Bronchial epithelial cell (primary cell): ENCODE measurements around the gene SPTAN1. TPM values are rescaled to one million over a fixed set of nuclear protein-coding genes. Genes with fewer than 3 reads are reported as not detected.

Source experiments
- DNase-seq: peaks from one replicate; pipeline ENCODE4 v3.0.0-alpha.2; 2010; ENCODE audit warnings: low read depth
- FAIRE-seq: peaks from 2 replicates; lab custom pipeline; 2011; peaks lifted over from hg19 to GRCh38; lab: Jason Lieb, UNC
- H3K27me3 ChIP-seq: 2 replicates; pipeline ENCODE4 v1.5.1; 2011; ENCODE audit warnings: low read length; ENCODE audit not compliant: control insufficient read depth, insufficient read depth
- H3K36me3 ChIP-seq: 2 replicates; pipeline ENCODE4 v1.5.1; 2011; ENCODE audit warnings: low read length; ENCODE audit not compliant: control insufficient read depth, insufficient read depth
- H3K4me3 ChIP-seq: 2 replicates; pipeline ENCODE4 v1.5.1; 2011; ENCODE audit warnings: mild to moderate bottlenecking, low read depth, low read length, control low read depth
- total RNA-seq: library from RNA; depleted of rRNA; stranded (reverse); fragments of >200 nt; gene quantifications from 2 replicates; pipeline ENCODE4 v1.2.1, GENCODE V29; 2014
- TF ChIP-seq, protein P1 (sequence below): IDR thresholded peaks from 2 replicates; pipeline ENCODE4 v1.5.1; 2011; ENCODE audit warnings: mild to moderate bottlenecking, moderate library complexity, low read length, control low read depth, inconsistent platforms; ENCODE audit not compliant: insufficient read depth, severe bottlenecking

Gene SPTAN1
- total RNA-seq, 1 donor from 2014 or later: 159 TPM

DNA sequence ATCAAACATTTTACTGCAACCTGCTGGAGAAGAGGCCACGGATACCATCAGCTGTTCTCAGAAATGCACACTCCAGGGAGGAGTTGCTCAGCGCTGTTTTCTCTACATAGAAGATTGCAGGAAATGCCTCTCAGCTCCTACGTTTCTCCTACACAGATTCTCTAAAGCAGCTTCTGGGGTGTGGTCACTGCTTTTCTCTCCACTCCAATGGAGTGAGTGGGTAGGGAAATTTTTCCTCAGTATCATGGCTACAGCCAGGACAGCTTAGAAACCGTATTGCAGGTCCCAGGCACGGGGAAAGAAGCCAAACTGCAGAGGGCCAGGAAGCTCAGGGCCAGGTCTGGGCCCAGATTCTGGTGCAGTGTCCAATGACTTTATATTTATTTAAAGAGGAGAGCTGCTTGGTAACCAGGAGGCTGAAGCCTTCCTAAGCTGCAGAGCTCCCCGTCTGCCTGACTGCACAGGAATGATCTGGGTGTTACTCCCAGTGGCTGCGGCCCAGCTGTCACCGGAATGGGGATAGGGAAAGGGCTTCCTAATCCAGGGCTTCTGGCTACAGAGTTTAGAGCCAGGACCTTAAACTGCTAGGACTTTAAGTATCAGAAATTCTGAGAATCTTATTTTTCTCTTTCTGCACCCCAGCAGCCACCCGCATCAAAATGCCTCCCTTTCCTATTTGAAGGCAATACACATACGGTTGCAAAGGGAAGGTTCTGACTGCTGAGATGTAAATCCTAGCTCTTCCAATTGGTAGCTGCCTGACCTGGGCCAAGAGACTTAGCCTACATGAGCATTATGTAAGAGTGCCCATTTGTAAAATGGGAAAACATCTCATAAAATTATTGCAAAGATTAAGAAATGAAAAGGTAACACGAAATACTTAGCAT lies 1.4 kb upstream of the SPTAN1 start:
- H3K36me3 ChIP-seq: no peaks in the 10 kb centered on the region
- H3K4me3 ChIP-seq: peak overlapping the region; percentile 75
- H3K27me3 ChIP-seq: no peaks in the 10 kb centered on the region
- TF ChIP-seq, protein P1, sequence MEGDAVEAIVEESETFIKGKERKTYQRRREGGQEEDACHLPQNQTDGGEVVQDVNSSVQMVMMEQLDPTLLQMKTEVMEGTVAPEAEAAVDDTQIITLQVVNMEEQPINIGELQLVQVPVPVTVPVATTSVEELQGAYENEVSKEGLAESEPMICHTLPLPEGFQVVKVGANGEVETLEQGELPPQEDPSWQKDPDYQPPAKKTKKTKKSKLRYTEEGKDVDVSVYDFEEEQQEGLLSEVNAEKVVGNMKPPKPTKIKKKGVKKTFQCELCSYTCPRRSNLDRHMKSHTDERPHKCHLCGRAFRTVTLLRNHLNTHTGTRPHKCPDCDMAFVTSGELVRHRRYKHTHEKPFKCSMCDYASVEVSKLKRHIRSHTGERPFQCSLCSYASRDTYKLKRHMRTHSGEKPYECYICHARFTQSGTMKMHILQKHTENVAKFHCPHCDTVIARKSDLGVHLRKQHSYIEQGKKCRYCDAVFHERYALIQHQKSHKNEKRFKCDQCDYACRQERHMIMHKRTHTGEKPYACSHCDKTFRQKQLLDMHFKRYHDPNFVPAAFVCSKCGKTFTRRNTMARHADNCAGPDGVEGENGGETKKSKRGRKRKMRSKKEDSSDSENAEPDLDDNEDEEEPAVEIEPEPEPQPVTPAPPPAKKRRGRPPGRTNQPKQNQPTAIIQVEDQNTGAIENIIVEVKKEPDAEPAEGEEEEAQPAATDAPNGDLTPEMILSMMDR: no peak
- FAIRE-seq (no peak), DNase-seq (peak; percentile 12)

DNA sequence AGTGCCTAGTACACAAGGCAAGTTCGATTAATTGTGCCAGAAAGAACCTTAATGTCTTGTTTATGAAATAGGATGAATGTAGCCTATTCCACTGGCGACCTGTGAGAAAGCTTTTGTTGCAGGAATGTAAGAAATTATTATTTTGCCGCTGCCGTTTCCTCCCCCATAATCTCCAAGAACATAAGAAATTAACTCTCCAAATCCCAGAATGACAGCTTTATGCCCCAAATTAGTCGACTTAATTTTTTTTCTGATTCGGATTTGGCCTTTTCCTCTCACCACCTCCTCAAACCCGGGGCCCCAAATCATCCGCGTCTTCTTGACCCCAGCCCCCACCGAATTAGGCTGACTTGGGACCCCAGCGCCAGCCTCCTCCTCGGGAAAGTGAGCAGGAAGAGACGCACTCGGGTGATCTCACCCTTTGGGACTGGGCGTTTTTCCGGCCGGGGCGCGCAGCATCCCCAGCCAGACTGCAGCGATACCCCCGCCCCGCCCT lies 682 bp upstream of the SPTAN1 start:
- Histone ChIP-seq H3K4me3 (peak overlapping the region; percentile 75), H3K27me3 (no peaks in the 10 kb centered on the region), H3K36me3 (no peaks in the 10 kb centered on the region)
- FAIRE-seq (no peak), DNase-seq (peak; percentile 7)
- TF ChIP-seq, protein P1: no peak

DNA sequence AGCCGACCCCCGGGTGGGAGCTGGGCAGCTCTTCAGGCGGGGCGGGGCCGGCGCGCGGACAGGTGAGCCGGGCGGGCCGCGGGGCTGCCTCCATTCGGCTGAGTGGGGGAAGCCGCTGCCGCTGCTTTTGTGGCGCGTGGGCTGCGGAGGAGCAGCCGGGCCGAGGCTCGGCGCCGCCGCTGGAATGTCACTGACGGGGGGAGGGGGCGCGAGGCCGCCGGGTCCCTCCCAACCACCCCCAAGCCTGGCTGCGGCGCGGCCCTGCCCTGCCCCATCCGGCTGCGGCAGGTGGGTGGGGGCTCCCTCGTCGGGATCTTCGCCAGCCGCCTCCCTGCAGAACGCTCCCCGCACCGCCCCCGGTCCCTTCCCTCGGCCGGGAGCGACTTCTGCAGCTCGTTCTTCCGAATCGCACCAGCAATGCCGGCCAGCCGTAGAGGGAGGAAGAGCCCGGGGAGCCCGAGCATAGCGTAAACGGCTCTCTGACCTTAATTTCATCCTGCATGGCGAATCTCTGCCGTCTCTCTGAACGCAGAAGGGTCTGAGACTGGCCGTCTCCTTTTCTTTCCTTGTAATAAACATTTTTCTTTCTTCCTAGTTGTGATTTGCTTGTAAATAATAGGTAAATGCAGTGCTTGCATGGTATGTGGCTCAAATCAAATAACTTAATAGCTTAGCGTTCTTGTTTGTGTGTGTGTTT lies 505 bp downstream of the SPTAN1 start:
- no peaks in the 10 kb centered on the region for H3K36me3 ChIP-seq
- DNase-seq (no peak), FAIRE-seq (no peak)
- TF ChIP-seq, protein P1: no peak
- peak overlapping the region; percentile 75 for H3K4me3 ChIP-seq
- H3K27me3 ChIP-seq: no peaks in the 10 kb centered on the region

DNA sequence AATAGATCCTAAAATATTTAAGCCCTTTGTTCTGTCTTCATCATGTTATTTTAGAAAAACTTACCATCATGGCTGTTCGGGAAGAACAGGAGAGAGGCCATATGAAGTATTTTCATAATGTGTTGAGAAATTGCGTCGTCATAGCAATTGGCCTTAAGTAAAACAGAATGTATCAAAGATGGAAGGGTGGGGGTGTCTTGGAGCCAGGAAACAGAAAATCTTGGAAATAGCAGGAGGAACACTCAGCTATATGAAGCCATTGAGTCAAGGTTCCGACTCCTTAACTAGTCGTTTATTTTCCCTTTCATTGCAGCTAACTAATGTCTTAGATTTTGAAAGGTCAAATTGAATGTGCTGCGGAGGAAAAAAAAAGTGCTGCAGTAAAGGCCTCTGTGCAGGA lies 1.3 kb downstream of the SPTAN1 start:
- no peak for FAIRE-seq
- TF ChIP-seq, protein P1: no peak
- H3K27me3 ChIP-seq: no peaks in the 10 kb centered on the region
- H3K4me3 ChIP-seq: peak overlapping the region; percentile 75
- peak; percentile 52 for DNase-seq
- H3K36me3 ChIP-seq: no peaks in the 10 kb centered on the region

DNA sequence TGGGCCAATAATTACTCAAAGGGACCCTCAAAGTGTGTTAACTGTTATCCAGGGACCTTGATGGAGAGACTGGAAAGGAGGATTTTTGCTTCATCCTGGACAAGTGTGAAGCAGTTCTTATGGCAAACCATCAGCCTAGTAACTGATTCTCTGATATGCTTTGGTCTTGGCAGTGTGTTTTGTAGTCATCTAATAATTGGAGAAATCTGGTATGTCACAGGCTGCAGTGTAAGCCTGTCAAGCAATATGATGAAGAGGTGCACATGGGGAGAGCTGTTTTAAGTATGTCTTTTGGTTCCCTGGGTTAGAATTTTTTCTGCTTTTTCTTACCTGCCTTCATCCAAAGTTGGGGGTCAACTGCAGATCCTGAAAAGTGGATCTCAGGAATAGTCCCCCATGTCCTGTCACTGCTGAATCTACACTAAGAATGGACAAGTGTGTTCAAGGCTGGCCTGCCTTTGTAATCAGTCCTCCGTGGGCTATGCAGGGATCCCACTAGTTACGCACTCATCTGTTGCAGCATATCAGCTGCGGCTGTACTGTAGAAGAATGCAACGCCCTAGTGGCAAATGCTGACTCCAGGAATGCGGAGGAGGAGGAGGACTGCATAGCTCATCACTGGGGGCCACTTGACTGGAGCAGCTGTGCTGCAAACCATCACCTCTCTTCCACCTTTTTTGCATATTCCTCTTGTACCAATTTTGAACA lies 1.9 kb downstream of the SPTAN1 start:
- Histone ChIP-seq H3K27me3 (no peaks in the 10 kb centered on the region), H3K36me3 (peaks cover 3% of the 10 kb centered on the region), H3K4me3 (no peak overlapping the region)
- TF ChIP-seq, protein P1: no peak
- peak; percentile 83 for DNase-seq
- FAIRE-seq: no peak
